ENCODE measurements around the gene TOR1B. TPM values are rescaled to one million over a fixed set of nuclear protein-coding genes. Genes with fewer than 3 reads are reported as not detected.
"Not testable (repeated sequence)": the region's sequence is repeated elsewhere in the genome, so short reads cannot be mapped to it uniquely, and the experiment has no call there.

TOR1B gene
- total RNA-seq, 2 donors from 2014 or later = 17.2 to 29.7 TPM

DNA sequence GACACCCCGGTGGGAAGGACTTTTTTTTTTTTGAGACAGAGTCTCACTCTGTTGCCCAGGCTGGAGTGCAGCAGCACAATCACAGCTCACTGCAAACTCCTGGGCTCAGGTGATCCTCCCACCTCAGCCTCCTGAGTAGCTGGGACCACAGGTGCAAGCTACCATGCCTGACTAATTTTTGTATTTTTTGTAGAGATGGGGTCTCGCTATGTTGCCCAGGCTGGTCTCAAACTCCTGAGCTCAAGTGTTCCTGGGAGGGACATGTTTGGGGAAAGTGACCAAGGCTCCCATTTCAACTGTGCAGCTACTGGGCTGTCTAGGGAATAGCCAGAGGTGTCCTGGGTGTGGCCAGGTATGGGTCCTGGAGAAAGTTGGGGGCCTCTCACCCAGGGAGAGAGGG is 7.0 kb upstream of the TOR1B start:
- H3K9me3 Mint-ChIP-seq; H3K27ac Mint-ChIP-seq; DNase-seq (ENCODE audit: low spot score in 2 of 2); ATAC-seq; H3K36me3 Mint-ChIP-seq: not testable (repeated sequence)

DNA sequence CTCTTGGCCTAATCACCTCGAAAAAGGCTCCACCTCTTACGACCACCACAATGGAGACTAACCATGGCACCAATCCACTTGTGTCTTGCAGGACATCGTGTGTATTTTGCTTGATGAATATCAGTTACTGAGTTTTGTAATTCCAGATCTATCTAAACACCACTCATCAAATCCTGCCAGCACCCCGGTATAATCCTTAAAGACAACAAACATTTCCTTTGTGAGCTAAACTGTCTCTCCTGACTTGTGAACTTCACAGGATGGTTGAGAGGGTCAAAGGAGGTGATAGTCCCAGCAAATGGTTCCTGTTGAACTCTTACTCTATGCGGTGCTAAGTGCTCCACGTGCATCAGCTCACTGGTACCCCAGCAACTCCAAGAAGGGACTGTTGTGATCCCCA is 4.0 kb upstream of the TOR1B start:
- H3K9me3 Mint-ChIP-seq = no peaks in the 10 kb centered on the region
- ATAC-seq = no peak
- peak overlapping the region in 1 of 2 donors; percentile 8 for H3K27ac Mint-ChIP-seq
- no peak for DNase-seq (ENCODE audit: low spot score in 2 of 2)
- peaks cover 0 to 3% of the 10 kb centered on the region in 2 donors for H3K36me3 Mint-ChIP-seq

DNA sequence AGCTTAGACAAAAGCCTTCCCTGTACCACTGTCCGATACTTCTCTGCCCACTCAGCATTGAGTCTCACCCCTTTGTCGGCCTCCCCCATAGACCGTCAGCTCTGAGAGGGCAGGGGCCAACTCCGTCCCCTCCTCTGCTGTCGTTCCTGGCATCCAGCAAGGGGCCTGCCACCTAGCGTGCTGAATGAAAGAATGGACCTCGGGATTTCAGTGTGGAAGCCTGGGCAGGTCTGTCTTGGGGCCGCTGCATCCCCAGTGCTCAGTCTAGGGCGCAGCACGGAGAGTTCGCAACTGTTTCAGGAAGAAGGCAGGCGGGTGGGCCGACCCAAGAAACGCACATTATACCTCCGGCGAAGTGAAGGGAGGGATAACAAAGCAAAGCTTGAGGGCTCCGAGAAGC is 1.5 kb upstream of the TOR1B start:
- peaks cover 8 to 18% of the 10 kb centered on the region in 2 donors for H3K36me3 Mint-ChIP-seq
- H3K9me3 Mint-ChIP-seq = no peaks in the 10 kb centered on the region
- ATAC-seq (no peak), DNase-seq (ENCODE audit: low spot score in 2 of 2) (no peak)
- H3K27ac Mint-ChIP-seq = peak overlapping the region in 1 of 2 donors; percentile 55

DNA sequence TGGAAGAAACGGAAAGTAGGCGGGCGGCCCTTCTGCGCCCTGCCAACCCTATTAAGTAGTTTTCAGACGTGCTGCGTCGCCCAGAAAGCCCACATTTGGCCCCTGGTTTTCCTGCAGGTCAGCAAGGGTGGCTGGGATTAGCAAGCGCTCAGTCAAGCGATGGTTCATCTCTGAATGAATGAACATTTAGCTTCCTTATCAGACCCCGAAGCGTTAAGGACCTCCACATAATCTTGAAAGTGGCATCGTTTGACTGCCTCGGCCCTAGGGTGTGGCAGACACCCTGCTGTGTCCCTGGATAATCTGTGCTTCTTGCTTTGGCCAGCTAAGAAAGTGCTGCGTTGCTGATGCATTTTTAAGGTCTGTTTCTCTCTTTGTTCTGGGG is 684 bp downstream of the TOR1B start:
- peak overlapping the region; percentile 22 to 83 for H3K27ac Mint-ChIP-seq
- H3K9me3 Mint-ChIP-seq = no peaks in the 10 kb centered on the region
- DNase-seq (ENCODE audit: low spot score in 2 of 2) = no peak
- peak in 1 of 2 donors; percentile 7 for ATAC-seq
- peaks cover 18 to 24% of the 10 kb centered on the region in 2 donors for H3K36me3 Mint-ChIP-seq

DNA sequence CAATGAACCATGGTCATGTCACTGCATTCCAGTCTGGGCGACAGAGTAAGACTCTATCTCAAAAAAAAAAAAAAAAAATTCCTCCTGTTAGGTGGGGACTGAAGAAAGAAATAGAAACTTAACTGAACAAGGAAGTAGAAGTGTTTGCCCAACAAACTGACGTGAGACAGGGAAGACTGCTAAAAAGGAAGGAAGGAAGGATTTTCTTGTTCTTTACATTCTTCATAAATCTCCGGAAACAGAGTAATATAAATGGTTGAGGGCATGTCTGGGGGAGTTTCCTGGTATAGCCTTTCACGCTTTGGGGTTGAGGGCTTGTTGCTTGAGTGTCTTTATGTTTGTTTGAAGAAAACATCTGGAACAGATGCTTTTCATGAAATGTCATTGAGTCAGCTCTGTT is 3.1 kb downstream of the TOR1B start:
- Mint-ChIP-seq H3K27ac (peak overlapping the region; percentile 48 to 82), H3K9me3 (no peaks in the 10 kb centered on the region), H3K36me3 (peaks cover 28% of the 10 kb centered on the region in 2 donors)
- DNase-seq (ENCODE audit: low spot score in 2 of 2) = no peak
- ATAC-seq = no peak

DNA sequence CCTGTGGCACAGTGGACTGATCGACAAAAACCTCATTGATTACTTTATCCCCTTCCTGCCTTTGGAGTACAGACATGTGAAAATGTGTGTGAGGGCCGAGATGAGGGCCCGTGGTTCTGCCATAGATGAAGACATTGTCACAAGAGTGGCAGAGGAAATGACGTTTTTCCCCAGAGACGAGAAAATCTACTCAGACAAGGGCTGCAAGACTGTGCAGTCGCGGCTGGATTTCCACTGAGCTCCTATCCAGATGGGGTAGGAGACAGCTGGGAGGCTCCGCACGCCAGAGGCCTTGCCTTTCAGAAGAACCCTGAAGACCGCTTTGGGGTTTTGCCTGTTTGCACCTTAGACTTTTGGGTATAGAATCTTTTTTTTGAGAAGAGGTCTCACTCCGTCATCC is 6.4 kb downstream of the TOR1B start:
- H3K27ac Mint-ChIP-seq = peak overlapping the region in 1 of 2 donors; percentile 51
- no peaks in the 10 kb centered on the region for H3K9me3 Mint-ChIP-seq
- DNase-seq (ENCODE audit: low spot score in 2 of 2) (no peak), ATAC-seq (no peak)
- H3K36me3 Mint-ChIP-seq = peaks cover 21 to 28% of the 10 kb centered on the region in 2 donors

DNA sequence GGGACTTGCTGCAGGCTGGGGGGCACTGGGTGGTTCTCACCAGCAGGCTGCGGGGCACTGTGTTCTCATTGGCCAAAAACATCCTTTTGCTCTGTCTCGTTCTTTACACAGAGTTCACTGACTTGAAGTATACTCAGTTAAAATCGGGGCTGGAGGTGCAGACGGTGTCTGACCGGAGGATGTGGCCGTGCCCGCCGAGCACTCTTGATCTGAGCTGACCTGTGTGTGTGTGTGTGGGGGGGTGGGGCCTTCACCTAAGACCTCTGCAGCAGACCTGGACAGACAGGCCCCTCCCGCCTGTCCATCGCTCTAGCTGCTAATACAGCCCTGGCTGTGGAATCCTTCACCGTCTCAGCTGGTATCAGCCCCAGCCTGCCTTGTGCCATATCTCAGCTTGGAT is 7.1 kb downstream of the TOR1B start:
- peaks cover 20 to 28% of the 10 kb centered on the region in 2 donors for H3K36me3 Mint-ChIP-seq
- no peaks in the 10 kb centered on the region for H3K9me3 Mint-ChIP-seq
- DNase-seq (ENCODE audit: low spot score in 2 of 2) (no peak), ATAC-seq (no peak)
- H3K27ac Mint-ChIP-seq = no peak overlapping the region

DNA sequence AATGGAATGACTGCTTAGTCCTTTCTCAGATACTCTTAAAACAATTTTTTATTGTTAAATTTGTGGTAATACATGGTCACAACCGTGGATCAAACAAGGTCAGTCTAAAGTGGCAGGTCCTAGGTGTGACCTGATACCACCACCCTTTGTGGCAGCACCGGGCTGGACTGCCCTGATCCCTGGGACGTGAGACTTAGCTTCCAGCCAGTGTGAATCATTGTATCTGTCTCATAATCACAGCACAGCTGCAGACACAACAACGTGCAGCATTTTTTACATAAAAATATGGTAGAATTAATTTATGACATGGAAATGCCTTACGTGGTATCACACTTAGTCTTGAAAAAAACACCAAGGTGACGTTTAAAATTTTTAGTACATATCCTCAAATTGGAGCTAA is 7.8 kb downstream of the TOR1B start:
- Mint-ChIP-seq H3K9me3 (no peaks in the 10 kb centered on the region), H3K27ac (no peak overlapping the region), H3K36me3 (peaks cover 17 to 28% of the 10 kb centered on the region in 2 donors)
- ATAC-seq = no peak
- DNase-seq (ENCODE audit: low spot score in 2 of 2) = no peak

DNA sequence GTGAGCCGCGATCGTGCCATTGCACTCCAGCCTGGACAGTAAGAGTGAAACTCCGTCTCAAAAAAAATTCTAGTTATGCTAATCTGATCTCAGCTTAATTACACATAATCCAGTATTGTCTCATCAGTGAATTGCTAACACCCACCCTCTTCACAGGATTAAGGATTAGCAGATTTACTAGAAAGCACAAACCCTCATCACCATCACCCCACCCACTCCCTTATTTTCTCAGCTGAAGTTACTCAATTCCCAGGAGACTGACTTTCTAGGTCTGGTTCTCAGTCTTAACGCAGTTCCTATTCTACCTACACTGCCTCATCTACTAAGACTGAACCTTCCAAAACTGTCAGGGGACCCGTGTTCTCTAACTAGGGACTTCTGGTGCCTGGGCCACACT is 9.0 kb downstream of the TOR1B start:
- ATAC-seq = peak; percentile 39 to 51

DNA sequence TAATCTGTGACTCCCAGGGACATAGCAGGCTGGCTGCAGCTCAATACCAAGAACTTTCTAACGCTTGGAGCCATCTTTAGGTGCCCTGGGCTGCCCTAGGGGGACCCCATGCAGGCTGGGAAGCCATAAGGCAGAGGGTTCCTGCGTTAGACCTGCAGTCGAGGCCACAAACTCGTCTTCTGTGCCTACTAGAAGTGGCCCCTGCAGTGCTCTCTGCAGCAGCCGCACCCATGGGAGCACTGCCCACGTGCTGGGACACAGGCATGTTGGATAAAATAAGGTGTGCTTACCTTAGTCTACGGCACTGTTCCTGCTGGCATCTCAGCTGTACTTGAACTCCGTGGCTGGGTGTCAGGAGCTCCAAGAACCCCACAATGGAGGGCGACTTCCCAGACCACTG is 9.4 kb downstream of the TOR1B start:
- H3K9me3 Mint-ChIP-seq = no peaks in the 10 kb centered on the region
- no peak for ATAC-seq
- peak overlapping the region; percentile 75 to 79 for H3K27ac Mint-ChIP-seq
- H3K36me3 Mint-ChIP-seq = peaks cover 4 to 22% of the 10 kb centered on the region in 2 donors
- DNase-seq (ENCODE audit: low spot score in 2 of 2) = no peak

More for the DNA sequence above, 9.0 kb downstream of the TOR1B start:
- DNase-seq (ENCODE audit: low spot score in 2 of 2) = no peak
- Mint-ChIP-seq H3K27ac (peak overlapping the region; percentile 75 to 79), H3K9me3 (no peaks in the 10 kb centered on the region), H3K36me3 (peaks cover 8 to 27% of the 10 kb centered on the region in 2 donors)

DNA sequence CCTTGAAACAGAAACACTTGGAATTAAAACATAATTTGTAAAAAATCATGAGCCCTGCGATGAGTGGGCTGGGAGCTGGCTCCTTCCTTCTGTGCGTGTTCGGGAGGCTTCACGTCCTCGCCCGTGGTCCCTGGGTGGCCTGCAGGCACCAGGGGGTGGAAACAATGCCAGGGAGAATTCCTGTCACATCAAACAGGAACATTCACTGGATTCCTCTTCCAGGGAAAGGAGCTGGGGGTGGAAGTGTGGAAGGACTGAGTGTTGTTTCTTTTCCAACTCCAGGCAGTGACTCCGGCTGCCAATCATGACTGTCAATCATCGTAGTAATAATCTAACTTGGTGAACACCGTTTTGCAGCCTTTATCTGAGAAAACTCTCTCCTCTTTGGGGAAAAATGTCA is 10.7 kb downstream of the TOR1B start:
- Mint-ChIP-seq H3K9me3 (no peaks in the 10 kb centered on the region), H3K36me3 (peaks cover 8 to 23% of the 10 kb centered on the region in 2 donors), H3K27ac (peak overlapping the region in 1 of 2 donors; percentile 24)
- no peak for ATAC-seq
- no peak for DNase-seq (ENCODE audit: low spot score in 2 of 2)

DNA sequence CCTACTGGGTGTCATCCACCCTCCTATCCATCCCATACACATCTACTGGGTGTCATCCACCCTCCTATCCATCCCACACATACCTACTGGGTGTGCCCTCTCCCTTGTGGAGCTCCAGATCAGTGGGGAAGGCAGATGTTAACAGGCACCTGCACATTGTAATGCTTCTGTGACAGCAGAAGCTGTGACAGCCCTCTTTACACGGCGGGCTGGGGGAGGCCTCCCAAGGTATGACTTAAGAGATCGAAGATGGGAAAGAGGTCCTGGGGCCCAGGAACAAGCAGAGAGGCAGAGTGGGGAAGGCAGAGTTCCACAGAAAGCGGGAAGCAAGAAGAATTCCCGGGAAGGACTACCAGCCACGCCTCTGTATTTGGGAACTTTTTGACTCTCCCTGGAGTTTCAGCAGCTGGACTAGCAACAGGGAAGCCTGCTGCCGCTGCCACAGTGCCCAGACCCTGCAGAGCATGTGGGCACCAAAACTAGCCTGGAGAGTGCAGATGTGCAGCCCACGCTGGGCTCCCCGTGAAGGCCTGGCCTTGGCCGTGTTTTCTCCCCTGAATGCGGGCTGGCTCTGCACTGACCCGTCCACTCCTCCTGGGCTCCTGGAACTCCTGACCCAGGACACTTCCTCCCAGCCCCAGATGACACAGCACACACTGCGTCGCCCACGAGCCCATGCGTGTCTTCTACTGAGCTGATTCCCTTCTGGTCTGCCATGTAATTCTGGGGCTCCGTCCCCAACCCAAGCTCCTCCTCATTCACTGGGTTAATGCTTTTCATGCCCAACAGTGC is 11.6 kb downstream of the TOR1B start:
- no peak for ATAC-seq
- Mint-ChIP-seq H3K36me3 (peaks cover 9 to 22% of the 10 kb centered on the region in 2 donors), H3K27ac (peak overlapping the region; percentile 38 to 77), H3K9me3 (no peaks in the 10 kb centered on the region)
- no peak for DNase-seq (ENCODE audit: low spot score in 2 of 2)

DNA sequence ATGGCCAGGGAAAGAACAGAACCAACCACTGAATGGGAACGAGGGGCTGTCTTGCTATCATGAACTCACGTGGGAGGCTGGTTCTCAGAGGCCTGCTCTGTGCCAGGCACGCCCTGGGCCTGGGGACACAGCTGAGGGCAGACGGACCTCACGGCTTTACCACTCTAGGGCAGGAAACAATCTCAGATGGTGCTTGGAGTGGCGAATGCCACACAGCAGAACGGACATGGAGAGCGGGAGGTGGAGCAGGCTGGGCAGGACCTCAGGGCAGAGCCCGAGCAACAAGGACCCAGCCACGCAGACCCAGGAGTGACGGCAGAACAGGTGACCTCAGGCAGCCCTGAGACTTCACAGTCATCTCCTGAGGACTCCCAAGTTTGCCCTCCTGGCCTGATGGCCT is 12.3 kb downstream of the TOR1B start:
- H3K27ac Mint-ChIP-seq = peak overlapping the region; percentile 38 to 77
- DNase-seq (ENCODE audit: low spot score in 2 of 2) = no peak
- H3K36me3 Mint-ChIP-seq = peaks cover 9 to 22% of the 10 kb centered on the region in 2 donors
- peak in 1 of 2 donors; percentile 11 for ATAC-seq
- no peaks in the 10 kb centered on the region for H3K9me3 Mint-ChIP-seq

DNA sequence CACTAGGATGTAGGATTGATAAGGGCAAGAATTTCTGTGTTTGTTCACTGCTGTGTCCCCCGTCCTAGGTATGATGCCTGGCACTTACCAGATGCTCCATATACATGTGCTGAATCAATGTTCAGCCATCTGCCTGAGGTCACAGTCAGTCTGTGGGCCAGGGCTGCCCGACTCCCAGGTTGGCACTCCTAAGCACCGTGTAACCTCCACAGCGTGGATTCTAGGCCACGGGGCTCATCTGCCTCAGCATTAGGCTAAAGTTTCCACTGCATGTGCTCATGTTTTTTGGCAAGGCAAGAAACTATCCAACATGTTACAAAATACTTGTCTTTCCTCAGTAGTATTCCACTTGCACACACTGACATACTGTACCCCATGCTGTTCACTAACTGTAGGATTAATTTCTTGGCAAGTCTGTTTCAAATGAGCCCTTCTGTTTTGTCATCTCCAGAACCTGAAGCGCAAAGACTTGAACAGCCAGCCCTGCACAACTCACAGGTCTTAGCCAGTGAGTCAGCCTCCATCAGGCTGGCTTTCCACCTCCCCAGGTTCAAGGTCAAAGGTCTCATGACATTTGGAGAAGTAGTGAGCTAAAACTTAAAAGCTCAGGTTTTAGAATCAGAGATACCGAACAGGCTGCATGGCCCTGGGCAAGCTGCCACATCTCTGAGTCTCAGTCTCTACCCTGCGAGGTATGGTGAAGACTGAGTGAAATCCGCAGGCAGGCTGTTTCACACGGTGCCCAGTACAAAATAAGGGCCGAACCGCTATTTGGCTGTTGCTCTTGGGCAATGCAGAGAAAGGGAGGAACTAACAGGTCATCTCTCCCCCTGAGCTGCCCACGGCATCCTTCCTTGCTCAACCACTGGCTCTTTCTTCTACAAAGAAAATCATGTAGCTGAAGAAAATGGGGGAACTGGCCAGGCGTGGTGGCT is 13.8 kb downstream of the TOR1B start:
- Mint-ChIP-seq H3K36me3 (peaks cover 9 to 17% of the 10 kb centered on the region in 2 donors), H3K9me3 (no peaks in the 10 kb centered on the region), H3K27ac (peak overlapping the region; percentile 38 to 72)
- DNase-seq (ENCODE audit: low spot score in 2 of 2) (no peak), ATAC-seq (no peak)

DNA sequence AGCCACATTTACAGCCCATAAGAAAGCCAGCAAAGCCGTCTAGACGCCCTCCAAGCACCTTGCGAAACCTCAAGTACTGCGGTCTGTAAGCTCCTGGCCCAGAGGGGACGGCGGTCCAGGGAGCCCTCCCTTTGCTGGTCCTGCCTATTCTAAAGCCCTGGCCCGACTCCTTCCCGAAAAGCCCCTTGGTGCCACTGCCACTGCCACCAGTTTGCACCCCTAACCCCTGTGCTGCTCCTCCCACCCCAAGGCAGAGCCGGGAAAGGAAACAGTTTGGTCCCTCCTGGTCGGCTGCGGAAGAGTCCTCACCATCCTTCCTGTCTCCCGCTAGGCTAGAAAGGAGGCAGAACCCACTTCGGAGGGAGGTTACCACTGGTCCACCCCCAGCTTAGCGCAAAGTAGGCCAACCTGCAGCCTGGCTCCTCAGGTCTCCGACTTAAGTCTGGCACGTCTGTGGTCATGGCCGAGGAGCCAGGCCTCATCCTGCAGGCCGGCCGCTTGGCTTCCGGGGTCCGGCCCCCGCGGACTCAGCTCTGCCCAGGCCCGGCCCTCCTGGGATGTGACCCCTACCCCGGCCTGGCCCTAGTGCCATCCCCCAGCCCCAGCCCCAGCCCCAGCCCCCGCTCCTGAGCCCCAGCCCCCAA is 20.0 kb downstream of the TOR1B start:
- H3K27ac Mint-ChIP-seq = peak overlapping the region; percentile 72 to 87
- H3K36me3 Mint-ChIP-seq = peaks cover 16 to 20% of the 10 kb centered on the region in 2 donors
- H3K9me3 Mint-ChIP-seq = no peaks in the 10 kb centered on the region
- ATAC-seq = peak; percentile 10 to 48
- DNase-seq (ENCODE audit: low spot score in 2 of 2) = peak in 1 of 2 donors; percentile 18

DNA sequence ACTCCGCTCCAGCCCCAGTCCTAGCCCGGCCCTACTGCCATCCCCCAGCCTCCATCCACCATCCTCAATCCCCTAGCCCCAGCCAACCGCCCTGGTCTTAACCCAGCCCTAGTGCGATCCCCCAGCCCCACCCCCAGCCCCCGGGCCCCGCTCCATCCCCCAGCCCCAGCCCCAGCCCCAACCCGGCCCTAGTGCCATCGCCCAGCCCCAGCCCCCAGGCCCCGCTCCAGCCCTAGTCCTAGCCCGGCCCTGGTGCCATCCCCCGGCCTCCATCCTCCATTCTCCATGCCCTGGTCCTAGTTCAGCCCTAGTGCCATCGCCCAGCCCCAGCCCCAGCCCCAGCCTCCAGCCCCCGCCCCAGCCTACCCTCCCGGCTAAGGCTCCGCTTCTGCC is 20.6 kb downstream of the TOR1B start:
- no peak for DNase-seq (ENCODE audit: low spot score in 2 of 2)

More for the DNA sequence above, 20.6 kb downstream of the TOR1B start:
- peak; percentile 49 for ATAC-seq
- peak overlapping the region; percentile 72 to 87 for H3K27ac Mint-ChIP-seq
- H3K9me3 Mint-ChIP-seq = no peaks in the 10 kb centered on the region
- peaks cover 14 to 18% of the 10 kb centered on the region in 2 donors for H3K36me3 Mint-ChIP-seq

Data from activated naive CD4-positive, alpha-beta T cell treated with anti-CD3 and anti-CD28 coated beads, Interleukin-2, amount 50 U/mL, for 72 hours (primary cell).